SK-N-SH (cell line): ENCODE measurements around the gene OR10C1.

Experiments
- ELF1 ChIP-seq: IDR thresholded peaks from 2 replicates; pipeline ENCODE4 v1.4.0; 2012
- EP300 ChIP-seq, 2 experiments: IDR thresholded peaks; 2 replicates each; pipeline versions ENCODE4 v1.4.0 to v1.6.1; 2012; ENCODE audit warnings: borderline replicate concordance in 1 of 2, low read depth in 1 of 2, low read length in 1 of 2
- EZH2phosphoT487 ChIP-seq: fragments of 200-600 bp; sonication (generic); IDR thresholded peaks from 2 replicates; pipeline ENCODE4 v1.6.1; 2017; ENCODE audit warnings: low read depth, mixed run types, mild to moderate bottlenecking, antibody characterized with exemption, moderate library complexity, borderline replicate concordance
- POLR2AphosphoS5 ChIP-seq: IDR thresholded peaks from 2 replicates; pipeline ENCODE4 v1.6.1; 2012; ENCODE audit warnings: low read depth, low read length
- RCOR1 ChIP-seq: fragments of 150-350 bp; IDR thresholded peaks from 2 replicates; pipeline ENCODE4 v1.6.1; 2017; ENCODE audit warnings: antibody characterized with exemption, low read length
- SIN3A ChIP-seq: IDR thresholded peaks from 2 replicates; pipeline ENCODE4 v1.6.1; 2012; ENCODE audit warnings: low read depth, mild to moderate bottlenecking, low read length, moderate library complexity, borderline replicate concordance
- SMC3 ChIP-seq: IDR thresholded peaks from 2 replicates; pipeline ENCODE4 v1.6.1; 2012; ENCODE audit warnings: low read depth, low read length, improper control_type of control experiment
- TCF12 ChIP-seq: IDR thresholded peaks from 2 replicates; pipeline ENCODE4 v1.4.0; 2012
- TEAD4 ChIP-seq: IDR thresholded peaks from 2 replicates; pipeline ENCODE4 v1.4.0; 2012; ENCODE audit warnings: mild to moderate bottlenecking, borderline replicate concordance; ENCODE audit not compliant: insufficient read depth
- TF ChIP-seq, protein P1 (sequence below): fragments of 200-600 bp; sonication (generic); IDR thresholded peaks from 2 replicates; pipeline ENCODE4 v1.6.1; 2017; ENCODE audit warnings: antibody characterized with exemption, mild to moderate bottlenecking, moderate library complexity

DNA sequence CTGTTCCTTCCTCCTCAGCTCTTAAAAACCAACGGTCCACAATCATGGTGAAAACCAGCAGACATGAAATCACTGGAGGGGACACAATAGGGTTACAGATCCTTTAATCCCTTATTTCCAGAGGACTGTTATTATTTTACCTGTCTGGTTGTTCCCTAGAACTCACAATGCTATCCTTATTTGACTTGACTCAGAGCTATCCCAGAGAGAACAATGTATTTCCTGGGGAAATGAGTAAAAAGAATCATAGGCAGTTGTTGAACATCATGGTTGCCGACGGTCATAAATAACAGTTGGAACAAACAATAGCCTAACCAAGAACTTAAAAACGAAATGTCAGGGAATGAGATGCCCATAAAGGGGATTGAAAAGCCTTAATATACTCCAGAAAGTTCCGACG is 27.1 kb downstream of the OR10C1 start:
- TF ChIP-seq SMC3 = no peak
- TF ChIP-seq, protein P1, sequence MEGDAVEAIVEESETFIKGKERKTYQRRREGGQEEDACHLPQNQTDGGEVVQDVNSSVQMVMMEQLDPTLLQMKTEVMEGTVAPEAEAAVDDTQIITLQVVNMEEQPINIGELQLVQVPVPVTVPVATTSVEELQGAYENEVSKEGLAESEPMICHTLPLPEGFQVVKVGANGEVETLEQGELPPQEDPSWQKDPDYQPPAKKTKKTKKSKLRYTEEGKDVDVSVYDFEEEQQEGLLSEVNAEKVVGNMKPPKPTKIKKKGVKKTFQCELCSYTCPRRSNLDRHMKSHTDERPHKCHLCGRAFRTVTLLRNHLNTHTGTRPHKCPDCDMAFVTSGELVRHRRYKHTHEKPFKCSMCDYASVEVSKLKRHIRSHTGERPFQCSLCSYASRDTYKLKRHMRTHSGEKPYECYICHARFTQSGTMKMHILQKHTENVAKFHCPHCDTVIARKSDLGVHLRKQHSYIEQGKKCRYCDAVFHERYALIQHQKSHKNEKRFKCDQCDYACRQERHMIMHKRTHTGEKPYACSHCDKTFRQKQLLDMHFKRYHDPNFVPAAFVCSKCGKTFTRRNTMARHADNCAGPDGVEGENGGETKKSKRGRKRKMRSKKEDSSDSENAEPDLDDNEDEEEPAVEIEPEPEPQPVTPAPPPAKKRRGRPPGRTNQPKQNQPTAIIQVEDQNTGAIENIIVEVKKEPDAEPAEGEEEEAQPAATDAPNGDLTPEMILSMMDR = no peak
- TF ChIP-seq TEAD4 = no peak
- no peak for TF ChIP-seq ELF1
- TF ChIP-seq TCF12 = no peak
- TF ChIP-seq RCOR1 = no peak
- no peak for TF ChIP-seq EP300 (IDR thresholded peaks at IDR 0.05; ENCODE audit: borderline replicate concordance in 1 of 2, low read depth in 1 of 2, low read length in 1 of 2)
- no peak for TF ChIP-seq SIN3A
- TF ChIP-seq EZH2phosphoT487 = no peak
- TF ChIP-seq POLR2AphosphoS5 = no peak
